H1 (cell line): ENCODE measurements around the gene OCRL. TPM values are rescaled to one million over a fixed set of nuclear protein-coding genes. Genes with fewer than 3 reads are reported as not detected.

Source experiments
- CTCF ChIA-PET: fragments of 300-600 bp; sonication (Branson Sonifier 250); formaldehyde crosslinking; loops from one replicate; lab custom pipeline; 2021; ENCODE audit not compliant: partially characterized antibody; lab: Charles Lee
- POLR2A ChIA-PET: fragments of 300-600 bp; sonication (Branson Sonifier 250); formaldehyde crosslinking; loops from one replicate; lab custom pipeline; 2021; ENCODE audit warnings: inconsistent platforms; ENCODE audit not compliant: partially characterized antibody; lab: Charles Lee
- DNase-seq, 2 experiments: peaks; one replicate each; pipeline versions ENCODE4 v3.0.0 to v3.0.0-alpha.2; 2010 to 2022; ENCODE audit warnings: low spot score in 2 of 2, low read depth in 1 of 2, mixed read lengths in 1 of 2
- FAIRE-seq: peaks from 2 replicates; lab custom pipeline; 2011; peaks lifted over from hg19 to GRCh38; lab: Jason Lieb, UNC
- H2AFZ ChIP-seq: 2 replicates; pipeline ENCODE4 v1.8.1; 2012; ENCODE audit warnings: low read length, inconsistent platforms
- H2AK5ac ChIP-seq: 2 replicates; pipeline ENCODE4 v1.6.1; 2013; ENCODE audit warnings: low read depth, low read length
- H2BK120ac ChIP-seq: replicated peaks from 2 replicates; pipeline ENCODE3; 2013; ENCODE audit warnings: low read depth, low read length, inconsistent platforms
- H2BK12ac ChIP-seq: 2 replicates; pipeline ENCODE4 v1.6.1; 2013; ENCODE audit warnings: low read depth, low read length
- H2BK15ac ChIP-seq: 2 replicates; pipeline ENCODE4 v1.6.1; 2013; ENCODE audit warnings: low read length
- H2BK20ac ChIP-seq: 2 replicates; pipeline ENCODE4 v1.6.1; 2013; ENCODE audit warnings: low read length
- H2BK5ac ChIP-seq: 2 replicates; pipeline ENCODE4 v1.6.1; 2013; ENCODE audit warnings: low read depth, low read length
- H3K14ac ChIP-seq: 2 replicates; pipeline ENCODE4 v1.6.1; 2013; ENCODE audit warnings: inconsistent platforms; ENCODE audit not compliant: insufficient read length
- H3K18ac ChIP-seq: 2 replicates; pipeline ENCODE4 v1.6.1; 2013; ENCODE audit warnings: low read length; ENCODE audit errors: extremely low read depth
- H3K23ac ChIP-seq: 2 replicates; pipeline ENCODE4 v1.6.1; 2013; ENCODE audit warnings: inconsistent platforms; ENCODE audit not compliant: insufficient read length
- H3K23me2 ChIP-seq: 2 replicates; pipeline ENCODE4 v1.6.1; 2013; ENCODE audit warnings: low read depth, low read length
- H3K27ac ChIP-seq: 2 replicates; pipeline ENCODE4 v1.6.1; 2011; ENCODE audit warnings: low read depth, low read length, inconsistent platforms
- H3K27me3 ChIP-seq, 4 experiments: replicated peaks in 1 of 4; 1 replicate in 1 of 4; 2 replicates in 3 of 4; pipeline versions ENCODE4 v1.6.1 to v1.8.1; 2011 to 2013; ENCODE audit warnings: low read length in 3 of 4, mild to moderate bottlenecking in 3 of 4, inconsistent platforms in 2 of 4, mixed read lengths in 2 of 4, moderate library complexity in 1 of 4; ENCODE audit not compliant: control insufficient read depth in 3 of 4, insufficient read depth in 3 of 4; ENCODE audit errors: extremely low read depth in 1 of 4
- H3K36me3 ChIP-seq, 4 experiments: 2 replicates each; pipeline versions ENCODE4 v1.6.1 to v1.8.1; 2011 to 2013; ENCODE audit warnings: mild to moderate bottlenecking in 4 of 4, low read length in 3 of 4, moderate library complexity in 2 of 4, control low read depth in 1 of 4, inconsistent platforms in 1 of 4; ENCODE audit not compliant: insufficient read depth in 4 of 4, control insufficient read depth in 2 of 4
- H3K4ac ChIP-seq: replicated peaks from 2 replicates; pipeline ENCODE3; 2013; ENCODE audit warnings: low read length, low read depth, mixed read lengths, inconsistent platforms; ENCODE audit not compliant: insufficient read length
- H3K4me1 ChIP-seq, 4 experiments: replicated peaks in 1 of 4; 1 replicate in 1 of 4; 2 replicates in 3 of 4; pipeline versions ENCODE4 v1.6.1 to v1.8.1; 2011 to 2013; ENCODE audit warnings: low read length in 3 of 4, inconsistent platforms in 2 of 4, mixed read lengths in 1 of 4; ENCODE audit not compliant: insufficient read depth in 4 of 4, control insufficient read depth in 3 of 4
- H3K4me2 ChIP-seq, 2 experiments: 2 replicates each; pipeline versions ENCODE4 v1.6.1 to v1.8.1; 2011 to 2013; ENCODE audit warnings: low read depth in 2 of 2, low read length in 2 of 2, control low read depth in 1 of 2, inconsistent platforms in 1 of 2, mild to moderate bottlenecking in 1 of 2; ENCODE audit not compliant: insufficient read depth in 1 of 2
- H3K4me3 ChIP-seq, 4 experiments: fragments of 200-600, 300-600 bp in 1 of 4; sonication (generic), shearing (Covaris generic), sonication (Bioruptor Twin) in 1 of 4; 2 replicates each; pipeline versions ENCODE4 v1.5.1 to v1.8.1; 2011 to 2016; ENCODE audit warnings: low read length in 4 of 4, low read depth in 3 of 4, control low read depth in 2 of 4, inconsistent platforms in 2 of 4, mild to moderate bottlenecking in 2 of 4, mixed read lengths in 1 of 4, moderate library complexity in 1 of 4; ENCODE audit not compliant: insufficient read depth in 2 of 4; ENCODE audit errors: extremely low read depth in 1 of 4
- H3K56ac ChIP-seq: replicated peaks from 2 replicates; pipeline ENCODE3; 2013; ENCODE audit warnings: low read depth, mild to moderate bottlenecking, mixed read lengths, low read length, inconsistent platforms; ENCODE audit not compliant: insufficient read length
- H3K79me1 ChIP-seq: 2 replicates; pipeline ENCODE4 v1.6.1; 2013; ENCODE audit warnings: low read depth, low read length, control low read depth
- H3K79me2 ChIP-seq, 2 experiments: 2 replicates each; pipeline versions ENCODE4 v1.6.1 to v1.8.1; 2012 to 2013; ENCODE audit warnings: low read length in 2 of 2, mild to moderate bottlenecking in 2 of 2, inconsistent platforms in 1 of 2; ENCODE audit not compliant: insufficient read depth in 2 of 2, control insufficient read depth in 1 of 2
- H3K9ac ChIP-seq, 4 experiments: replicated peaks in 1 of 4; 1 replicate in 1 of 4; 2 replicates in 3 of 4; pipeline versions ENCODE4 v1.6.1 to v1.8.1; 2011 to 2013; ENCODE audit warnings: low read depth in 3 of 4, low read length in 3 of 4, control low read depth in 2 of 4, mild to moderate bottlenecking in 2 of 4, moderate library complexity in 2 of 4, inconsistent platforms in 1 of 4; ENCODE audit errors: extremely low read depth in 1 of 4
- H3K9me3 ChIP-seq, 2 experiments: 2 replicates each; pipeline versions ENCODE4 v1.6.1 to v1.8.1; 2012 to 2013; ENCODE audit warnings: mild to moderate bottlenecking in 2 of 2, moderate library complexity in 2 of 2, control low read depth in 1 of 2, inconsistent platforms in 1 of 2, low read depth in 1 of 2, low read length in 1 of 2, mixed read lengths in 1 of 2; ENCODE audit not compliant: insufficient read depth in 2 of 2
- H4K20me1 ChIP-seq, 2 experiments: replicated peaks in 1 of 2; 2 replicates each; pipeline versions ENCODE3 to v1.8.1; 2011 to 2013; ENCODE audit warnings: inconsistent platforms in 2 of 2, low read length in 2 of 2, mild to moderate bottlenecking in 1 of 2; ENCODE audit not compliant: insufficient read depth in 2 of 2, control insufficient read depth in 1 of 2
- H4K5ac ChIP-seq: 2 replicates; pipeline ENCODE4 v1.6.1; 2013; ENCODE audit warnings: low read length, low read depth, mixed read lengths, inconsistent platforms; ENCODE audit not compliant: insufficient read length
- H4K8ac ChIP-seq: 2 replicates; pipeline ENCODE4 v1.8.0; 2013; ENCODE audit warnings: mild to moderate bottlenecking, moderate library complexity, low read length, inconsistent platforms; ENCODE audit not compliant: insufficient read depth; ENCODE audit errors: extremely low read depth
- H4K91ac ChIP-seq: replicated peaks from 2 replicates; pipeline ENCODE3; 2013; ENCODE audit warnings: low read length, mixed read lengths, inconsistent platforms; ENCODE audit not compliant: insufficient read length
- ASH2L ChIP-seq: fragments of 200-600, 300-600 bp; sonication (generic); IDR thresholded peaks from one replicate; pipeline ENCODE4 v1.7.1; 2017; ENCODE audit warnings: low read length
- ATF3 ChIP-seq: IDR thresholded peaks from 2 replicates; pipeline ENCODE4 v1.6.1; 2011; ENCODE audit warnings: low read depth, mild to moderate bottlenecking, low read length; ENCODE audit not compliant: insufficient read depth
- MAX ChIP-seq: IDR thresholded peaks from 2 replicates; pipeline ENCODE4 v1.6.1; 2012; ENCODE audit warnings: inconsistent platforms
- NANOG ChIP-seq: IDR thresholded peaks from 2 replicates; pipeline ENCODE4 v1.6.1; 2011; ENCODE audit warnings: low read length, low read depth, mild to moderate bottlenecking, inconsistent platforms; ENCODE audit not compliant: insufficient read depth, poor library complexity, severe bottlenecking
- RAD21 ChIP-seq, 2 experiments: IDR thresholded peaks in 1 of 2; conservative IDR thresholded peaks in 1 of 2; 2 replicates each; pipeline ENCODE4 v1.6.1; 2011; ENCODE audit warnings: low read depth in 2 of 2, low read length in 2 of 2, improper control_type of control experiment in 1 of 2, inconsistent platforms in 1 of 2, mild to moderate bottlenecking in 1 of 2, moderate library complexity in 1 of 2
- SIN3A ChIP-seq, 2 experiments: IDR thresholded peaks in 1 of 2; conservative IDR thresholded peaks in 1 of 2; 2 replicates each; pipeline ENCODE4 v1.6.1; 2011 to 2012; ENCODE audit warnings: low read length in 2 of 2, improper control_type of control experiment in 1 of 2, low read depth in 1 of 2, mild to moderate bottlenecking in 1 of 2
- SRF ChIP-seq: IDR thresholded peaks from 2 replicates; pipeline ENCODE4 v1.6.1; 2011; ENCODE audit warnings: mild to moderate bottlenecking, low read depth, low read length, moderate library complexity
- YY1 ChIP-seq: IDR thresholded peaks from 2 replicates; pipeline ENCODE4 v1.6.1; 2011; ENCODE audit warnings: low read depth, mild to moderate bottlenecking, low read length
- WGBS, 2 experiments: shearing (Covaris generic) in 1 of 2; methylation state at CpG; one replicate each; pipeline versions ENCODE4 v1.1.6 to v1.1.7; 2013 to 2015; ENCODE audit warnings: low lambda C conversion rate in 2 of 2, mixed read lengths in 2 of 2, inconsistent platforms in 1 of 2, low coverage in 1 of 2, missing lambda C conversion rate in 1 of 2; ENCODE audit not compliant: insufficient replicate concordance in 2 of 2, insufficient coverage in 1 of 2, insufficient read length in 1 of 2; ENCODE audit errors: extremely low coverage in 1 of 2, missing lambda C conversion rate in 1 of 2; 5-methylcytosine and 5-hydroxymethylcytosine counted together
- polyA plus RNA-seq, 7 experiments: library from polyadenylated mRNA; depleted of rRNA in 3 of 7; stranded (reverse) in 5 of 7; unstranded in 2 of 7; fragments of >200 nt in 5 of 7; fragments of 200-250 nt in 2 of 7; gene quantifications; 1 replicate in 5 of 7; 2 replicates in 1 of 7; 4 replicates in 1 of 7; pipeline versions ENCODE4 v1.2.1 to v1.2.3, GENCODE V29; 2011 to 2013; ENCODE audit warnings: missing spikeins in 2 of 7, mixed read lengths in 2 of 7
- total RNA-seq: library from RNA; stranded (reverse); fragmentation: NEBNext Ultra II Directional; extraction: Animal tissue kit (Norgen Biotek cat#: 25700); gene quantifications from 2 replicates; pipeline ENCODE4 v1.2.1, GENCODE V29; 2021
- TF ChIP-seq, protein P1 (sequence below), 3 experiments: IDR thresholded peaks; 1 replicate in 2 of 3; 2 replicates in 1 of 3; pipeline versions ENCODE4 v1.5.1 to v1.6.1; 2011; ENCODE audit warnings: low read length in 3 of 3, mild to moderate bottlenecking in 3 of 3, inconsistent platforms in 2 of 3, low read depth in 1 of 3, moderate library complexity in 1 of 3; ENCODE audit not compliant: insufficient read depth in 1 of 3; ENCODE audit errors: control extremely low read depth in 1 of 3

Gene OCRL
- total and polyA plus RNA-seq, 2 of the 8 experiments (the other 6 are each of a cell fraction or from before 2014, with no cell fraction given), result 12.7 to 15.1 TPM

DNA sequence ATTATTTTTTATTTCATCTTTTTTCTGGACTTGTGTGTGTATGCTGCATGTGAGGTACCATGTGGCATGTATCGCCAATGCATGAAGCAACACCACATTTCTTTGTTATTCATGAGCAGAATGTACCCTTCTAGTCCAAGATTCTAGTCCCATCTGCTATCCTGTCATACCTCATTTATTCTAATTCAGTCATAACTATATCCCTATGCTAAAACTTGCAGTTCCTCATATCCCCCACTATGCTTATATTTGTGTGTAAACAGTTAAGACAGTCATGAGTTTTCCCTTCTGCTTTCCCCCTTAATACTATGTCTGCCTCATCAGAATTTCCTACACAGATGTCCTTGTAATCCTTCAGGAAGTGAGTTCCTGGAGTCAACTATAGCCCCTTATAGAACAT lies 19.7 kb downstream of the OCRL start:
- Histone ChIP-seq H3K14ac (no peak overlapping the region), H3K9ac (no peak overlapping the region), H2AFZ (no peak overlapping the region), H3K27ac (no peak overlapping the region), H4K20me1 (no peaks in the 10 kb centered on the region), H3K36me3 (peaks cover 2 to 48% (median 12%) of the 10 kb centered on the region in 4 experiments; a peak in 6 of 8 replicates), H4K91ac (no peak overlapping the region), H4K5ac (no peak overlapping the region), H3K4me2 (no peak overlapping the region), H3K4me3 (no peak overlapping the region), H3K56ac (no peak overlapping the region), H3K23ac (no peak overlapping the region), H4K8ac (no peak overlapping the region), H3K9me3 (no peaks in the 10 kb centered on the region), H2BK120ac (no peak overlapping the region), H2BK15ac (no peak overlapping the region), H2BK5ac (no peak overlapping the region), H2BK20ac (no peak overlapping the region), H2BK12ac (no peak overlapping the region), H2AK5ac (no peak overlapping the region), H3K4ac (no peak overlapping the region), H3K79me1 (no peaks in the 10 kb centered on the region), H3K23me2 (no peaks in the 10 kb centered on the region), H3K4me1 (no peaks in the 10 kb centered on the region), H3K18ac (no peak overlapping the region), H3K27me3 (no peaks in the 10 kb centered on the region), H3K79me2 (no peaks in the 10 kb centered on the region)
- 100% methylated on average over 1 of the region's 1 CpG; no CpG with 5 or more reads in 1 of the 2 experiments for WGBS, 2 experiments
- CTCF ChIA-PET, result no interaction called here
- FAIRE-seq (no peak), DNase-seq (no peak)
- no peak for TF ChIP-seq SRF
- no peak for TF ChIP-seq NANOG
- TF ChIP-seq MAX, result no peak
- TF ChIP-seq ASH2L, result no peak
- TF ChIP-seq RAD21 (IDR thresholded peaks at IDR 0.05 in 1 of 2, conservative IDR thresholded peaks at IDR 0.05 in 1 of 2; ENCODE audit: low read depth in 2 of 2, low read length in 2 of 2), result no peak
- no peak for TF ChIP-seq SIN3A (conservative IDR thresholded peaks at IDR 0.05 in 1 of 2, IDR thresholded peaks at IDR 0.05 in 1 of 2; ENCODE audit: low read depth in 1 of 2, low read length in 2 of 2)
- no peak for TF ChIP-seq ATF3
- TF ChIP-seq YY1, result no peak
- TF ChIP-seq, protein P1, sequence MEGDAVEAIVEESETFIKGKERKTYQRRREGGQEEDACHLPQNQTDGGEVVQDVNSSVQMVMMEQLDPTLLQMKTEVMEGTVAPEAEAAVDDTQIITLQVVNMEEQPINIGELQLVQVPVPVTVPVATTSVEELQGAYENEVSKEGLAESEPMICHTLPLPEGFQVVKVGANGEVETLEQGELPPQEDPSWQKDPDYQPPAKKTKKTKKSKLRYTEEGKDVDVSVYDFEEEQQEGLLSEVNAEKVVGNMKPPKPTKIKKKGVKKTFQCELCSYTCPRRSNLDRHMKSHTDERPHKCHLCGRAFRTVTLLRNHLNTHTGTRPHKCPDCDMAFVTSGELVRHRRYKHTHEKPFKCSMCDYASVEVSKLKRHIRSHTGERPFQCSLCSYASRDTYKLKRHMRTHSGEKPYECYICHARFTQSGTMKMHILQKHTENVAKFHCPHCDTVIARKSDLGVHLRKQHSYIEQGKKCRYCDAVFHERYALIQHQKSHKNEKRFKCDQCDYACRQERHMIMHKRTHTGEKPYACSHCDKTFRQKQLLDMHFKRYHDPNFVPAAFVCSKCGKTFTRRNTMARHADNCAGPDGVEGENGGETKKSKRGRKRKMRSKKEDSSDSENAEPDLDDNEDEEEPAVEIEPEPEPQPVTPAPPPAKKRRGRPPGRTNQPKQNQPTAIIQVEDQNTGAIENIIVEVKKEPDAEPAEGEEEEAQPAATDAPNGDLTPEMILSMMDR (IDR thresholded peaks at IDR 0.05; ENCODE audit: control extremely low read depth in 1 of 3, insufficient read depth in 1 of 3, low read depth in 1 of 3, low read length in 3 of 3), result no peak
- POLR2A ChIA-PET, result no interaction called here
